ENCODE data around the gene CARD11.
A peak's percentile ranks its signal among the peaks of the same experiment; 100 is the strongest.
"Not testable (repeated sequence)": the region's sequence is repeated elsewhere in the genome, so short reads cannot be mapped to it uniquely, and the experiment has no call there.

The CARD11 gene

DNA sequence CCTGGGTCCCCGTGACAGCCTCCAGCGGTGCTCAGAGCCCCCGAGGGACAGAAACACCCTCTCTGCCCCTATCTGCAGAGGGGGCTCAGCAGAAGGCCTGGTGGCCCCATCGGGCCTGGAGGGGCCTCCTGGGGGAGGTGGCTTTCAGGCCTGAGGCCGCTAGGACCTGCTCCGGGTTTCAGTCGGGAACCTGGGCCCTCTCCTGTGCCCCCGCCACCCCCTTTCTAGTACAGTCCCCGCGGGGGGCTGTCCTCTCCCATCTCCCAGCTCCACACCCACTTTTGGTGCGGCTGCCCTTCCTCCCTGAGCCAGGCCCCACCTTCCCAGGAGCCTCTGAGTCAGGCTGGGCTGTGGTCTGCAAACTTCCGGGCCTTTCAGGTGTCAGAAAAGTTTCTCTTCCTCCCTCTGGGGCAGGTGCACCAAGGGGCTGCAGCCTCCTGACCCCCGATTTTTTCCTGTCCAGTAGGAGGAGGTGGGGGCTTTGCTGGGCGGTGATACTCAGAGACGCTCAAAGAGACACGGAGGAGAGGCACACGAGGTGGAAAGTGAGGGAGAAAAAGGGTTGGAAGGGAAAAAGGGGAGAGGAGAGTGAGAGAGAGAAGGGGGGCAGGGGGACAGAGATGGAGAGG, 692 bp downstream of the CARD11 start:
- Histone ChIP-seq H3K9me3 (ENCODE audit: insufficient read depth, low read depth, low read length) (no peaks in the 10 kb centered on the region), H3F3A (ENCODE audit: low read depth) (no peaks in the 10 kb centered on the region), H3K4me1 (ENCODE audit: insufficient read depth, low read length, poor library complexity, severe bottlenecking) (peaks cover 40% of the 10 kb centered on the region), H3K36me3 (ENCODE audit: insufficient read depth, low read length) (no peaks in the 10 kb centered on the region), H3K79me2 (ENCODE audit: insufficient read depth, low read length) (peaks cover 51% of the 10 kb centered on the region), H2AFZ (ENCODE audit: low read length) (peak overlapping the region; percentile 95), H4K20me1 (ENCODE audit: insufficient read depth, low read length, poor library complexity, severe bottlenecking) (peaks cover 16% of the 10 kb centered on the region), H3K4me2 (ENCODE audit: low read depth, low read length, poor library complexity, severe bottlenecking) (peak overlapping the region; percentile 92), H3K4me3 (ENCODE audit: low read length, poor library complexity, severe bottlenecking) (peak overlapping the region; percentile 95), H3K9me2 (replicated peaks; ENCODE audit: low read depth, low read length) (no peaks in the 10 kb centered on the region), H3K9ac (ENCODE audit: low read depth, low read length, poor library complexity, severe bottlenecking) (peak overlapping the region; percentile 83), H3K27me3 (ENCODE audit: insufficient read depth, low read length, poor library complexity, severe bottlenecking) (no peaks in the 10 kb centered on the region)
- TF ChIP-seq CTCF (conservative IDR thresholded peaks at IDR 0.05; ENCODE audit: low read length) (no peak), EZH2phosphoT487 (IDR thresholded peaks at IDR 0.05; ENCODE audit: borderline replicate concordance) (no peak)

DNA sequence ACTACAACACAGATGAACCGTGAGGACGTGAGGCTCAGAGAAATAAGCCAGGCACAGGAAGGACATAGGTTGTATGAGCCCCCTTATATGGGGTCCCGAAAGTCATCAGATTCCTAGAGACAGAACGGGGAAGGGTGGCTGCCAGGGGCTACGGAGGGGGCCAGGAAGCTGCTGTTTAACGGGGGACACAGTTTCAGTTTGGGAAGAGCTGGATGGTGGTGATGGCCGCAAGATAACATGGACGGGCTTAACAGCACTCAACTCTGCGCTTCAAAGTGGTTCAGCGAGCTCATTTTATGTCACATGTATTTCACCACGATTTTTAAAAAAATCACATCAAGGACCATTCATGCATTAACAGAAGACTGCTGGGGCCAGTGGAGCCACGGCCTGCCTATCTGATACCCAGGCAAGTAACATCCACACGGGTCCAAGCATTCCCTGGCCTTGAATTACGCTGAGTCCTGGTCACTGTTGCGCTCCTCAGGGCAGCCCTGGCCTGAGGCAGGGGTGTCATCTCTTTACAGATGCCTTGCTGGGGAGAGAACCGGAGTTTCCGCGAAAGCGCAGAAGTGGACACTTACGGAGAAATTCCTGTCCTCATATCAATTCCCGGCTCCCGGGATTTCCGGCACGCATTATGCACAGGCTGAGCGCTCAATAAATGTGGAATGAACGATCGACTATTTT, 1.5 kb downstream of the CARD11 start:
- Histone ChIP-seq H3K4me2 (ENCODE audit: low read depth, low read length, poor library complexity, severe bottlenecking) (peak overlapping the region; percentile 92), H3K4me3 (ENCODE audit: low read length, poor library complexity, severe bottlenecking) (peak overlapping the region; percentile 95)

DNA sequence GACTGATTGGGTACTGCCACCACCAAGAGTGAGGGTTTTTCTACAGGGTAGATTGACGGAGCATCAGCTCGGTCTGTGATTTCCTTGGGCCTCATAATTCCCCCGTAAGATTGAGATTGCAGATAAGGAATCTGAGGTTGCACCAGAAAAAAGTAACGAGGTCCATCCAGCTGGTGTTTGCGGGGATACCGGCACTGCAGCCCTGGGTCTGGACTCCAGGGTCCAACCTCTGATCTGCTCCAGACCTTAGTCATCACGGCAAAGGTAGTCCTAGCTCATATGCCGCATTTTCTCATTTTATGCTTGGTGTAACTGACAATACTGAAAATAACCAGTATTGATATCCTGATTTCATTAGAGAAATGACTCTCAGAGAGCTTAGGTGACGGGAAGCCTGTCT, 3.9 kb downstream of the CARD11 start:
- no peak overlapping the region for H3K9ac ChIP-seq (ENCODE audit: low read depth, low read length, poor library complexity, severe bottlenecking)
- TF ChIP-seq EZH2phosphoT487 (IDR thresholded peaks at IDR 0.05; ENCODE audit: borderline replicate concordance) (no peak), CTCF (conservative IDR thresholded peaks at IDR 0.05; ENCODE audit: low read length) (no peak)
- no peaks in the 10 kb centered on the region for H3K9me3 ChIP-seq (ENCODE audit: insufficient read depth, low read depth, low read length)
- H4K20me1 ChIP-seq (ENCODE audit: insufficient read depth, low read length, poor library complexity, severe bottlenecking) = peaks cover 16% of the 10 kb centered on the region
- no peaks in the 10 kb centered on the region for H3K27me3 ChIP-seq (ENCODE audit: insufficient read depth, low read length, poor library complexity, severe bottlenecking)
- H3K4me2 ChIP-seq (ENCODE audit: low read depth, low read length, poor library complexity, severe bottlenecking) = peak overlapping the region; percentile 38
- H3K4me3 ChIP-seq (ENCODE audit: low read length, poor library complexity, severe bottlenecking) = no peak overlapping the region
- peaks cover 40% of the 10 kb centered on the region for H3K4me1 ChIP-seq (ENCODE audit: insufficient read depth, low read length, poor library complexity, severe bottlenecking)
- H3F3A ChIP-seq (ENCODE audit: low read depth) = no peaks in the 10 kb centered on the region
- no peaks in the 10 kb centered on the region for H3K36me3 ChIP-seq (ENCODE audit: insufficient read depth, low read length)
- no peaks in the 10 kb centered on the region for H3K9me2 ChIP-seq (replicated peaks; ENCODE audit: low read depth, low read length)
- no peak overlapping the region for H2AFZ ChIP-seq (ENCODE audit: low read length)
- peaks cover 72% of the 10 kb centered on the region for H3K79me2 ChIP-seq (ENCODE audit: insufficient read depth, low read length)

More for the DNA sequence above, 1.5 kb downstream of the CARD11 start:
- H3K9me3 ChIP-seq (ENCODE audit: insufficient read depth, low read depth, low read length) = no peaks in the 10 kb centered on the region
- H3K27me3 ChIP-seq (ENCODE audit: insufficient read depth, low read length, poor library complexity, severe bottlenecking) = no peaks in the 10 kb centered on the region
- H3K4me1 ChIP-seq (ENCODE audit: insufficient read depth, low read length, poor library complexity, severe bottlenecking) = peaks cover 40% of the 10 kb centered on the region
- peaks cover 52% of the 10 kb centered on the region for H3K79me2 ChIP-seq (ENCODE audit: insufficient read depth, low read length)
- peak overlapping the region; percentile 83 for H3K9ac ChIP-seq (ENCODE audit: low read depth, low read length, poor library complexity, severe bottlenecking)
- no peak for TF ChIP-seq CTCF (conservative IDR thresholded peaks at IDR 0.05; ENCODE audit: low read length)
- TF ChIP-seq EZH2phosphoT487 (IDR thresholded peaks at IDR 0.05; ENCODE audit: borderline replicate concordance) = no peak
- no peaks in the 10 kb centered on the region for H3F3A ChIP-seq (ENCODE audit: low read depth)
- peaks cover 16% of the 10 kb centered on the region for H4K20me1 ChIP-seq (ENCODE audit: insufficient read depth, low read length, poor library complexity, severe bottlenecking)
- H3K9me2 ChIP-seq (replicated peaks; ENCODE audit: low read depth, low read length) = no peaks in the 10 kb centered on the region
- no peak overlapping the region for H2AFZ ChIP-seq (ENCODE audit: low read length)
- no peaks in the 10 kb centered on the region for H3K36me3 ChIP-seq (ENCODE audit: insufficient read depth, low read length)

DNA sequence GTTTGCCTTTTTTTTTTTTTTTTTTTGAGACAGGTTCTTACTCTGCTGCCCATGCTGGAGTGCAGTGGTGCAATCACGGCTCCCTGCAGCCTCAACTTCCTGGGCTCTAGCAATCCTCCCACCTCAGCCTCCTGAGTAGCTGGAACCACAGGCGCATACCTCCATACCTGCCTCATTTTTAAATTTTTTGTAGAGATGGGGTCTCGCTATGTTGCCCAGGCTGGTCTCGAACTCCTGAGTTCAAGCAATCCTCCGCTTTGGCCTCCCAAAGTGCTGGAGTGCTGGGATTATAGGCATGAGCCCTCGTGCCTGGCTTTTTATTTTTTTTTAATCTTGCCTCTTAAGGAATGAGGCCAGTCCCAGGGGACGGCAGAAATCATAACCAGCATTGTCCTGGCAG, 5.7 kb downstream of the CARD11 start:
- peak overlapping the region; percentile 15 for H3K4me2 ChIP-seq (ENCODE audit: low read depth, low read length, poor library complexity, severe bottlenecking)
- not testable (repeated sequence) for H2AFZ ChIP-seq (ENCODE audit: low read length); H3K9me2 ChIP-seq (replicated peaks; ENCODE audit: low read depth, low read length); H3K4me3 ChIP-seq (ENCODE audit: low read length, poor library complexity, severe bottlenecking); H3K9ac ChIP-seq (ENCODE audit: low read depth, low read length, poor library complexity, severe bottlenecking); H3F3A ChIP-seq (ENCODE audit: low read depth); H3K36me3 ChIP-seq (ENCODE audit: insufficient read depth, low read length); H3K9me3 ChIP-seq (ENCODE audit: insufficient read depth, low read depth, low read length); H3K27me3 ChIP-seq (ENCODE audit: insufficient read depth, low read length, poor library complexity, severe bottlenecking)
- peaks cover 16% of the 10 kb centered on the region for H4K20me1 ChIP-seq (ENCODE audit: insufficient read depth, low read length, poor library complexity, severe bottlenecking)
- H3K4me1 ChIP-seq (ENCODE audit: insufficient read depth, low read length, poor library complexity, severe bottlenecking) = peaks cover 32% of the 10 kb centered on the region
- peaks cover 71% of the 10 kb centered on the region for H3K79me2 ChIP-seq (ENCODE audit: insufficient read depth, low read length)
